A673 (cell line): ENCODE results near the gene STAM.

Experiments
- CTCF ChIP-seq: fragments of 300-800, 200-600 bp; sonication (generic); conservative IDR thresholded peaks from 2 replicates; pipeline ENCODE4 v1.5.1; 2017; ENCODE audit warnings: low read depth, mild to moderate bottlenecking, antibody characterized with exemption, low read length, moderate library complexity, mixed read lengths
- EZH2 ChIP-seq: fragments of 200-600 bp; sonication (generic); IDR thresholded peaks from 2 replicates; pipeline ENCODE4 v1.6.1; 2017; ENCODE audit warnings: borderline replicate concordance, low read depth, mild to moderate bottlenecking, mixed read lengths, antibody characterized with exemption, low read length; ENCODE audit not compliant: poor library complexity, severe bottlenecking

- TF ChIP-seq CTCF (no peak), EZH2 (no peak)
Measured at GRCh38 chr10:17676919-17677318, 33.0 kb downstream of the STAM start.
